ENCODE measurements around the gene PRICKLE2.

The PRICKLE2 gene

DNA sequence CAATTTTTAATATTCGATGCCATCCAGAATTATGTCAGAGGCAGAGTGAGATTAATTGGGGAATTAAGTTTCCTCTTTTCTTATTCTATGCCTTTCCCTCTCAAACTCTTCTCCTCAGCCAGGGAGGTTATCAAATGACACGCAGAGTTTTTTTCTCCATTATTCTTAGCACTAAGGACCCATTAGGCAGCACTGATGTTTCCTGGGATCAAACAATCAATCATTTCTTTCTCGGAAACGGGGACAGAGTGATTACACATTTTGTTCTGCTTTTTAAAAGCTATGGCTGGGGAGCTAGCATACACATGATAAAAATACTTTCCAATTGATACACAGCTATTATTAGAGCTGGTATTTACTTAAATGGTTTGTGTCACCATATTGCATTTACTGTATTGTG is 166.7 kb downstream of the PRICKLE2 start:
- H3K36me3 ChIP-seq (replicated peaks) = no peaks in the 10 kb centered on the region
- TF ChIP-seq, protein P1, sequence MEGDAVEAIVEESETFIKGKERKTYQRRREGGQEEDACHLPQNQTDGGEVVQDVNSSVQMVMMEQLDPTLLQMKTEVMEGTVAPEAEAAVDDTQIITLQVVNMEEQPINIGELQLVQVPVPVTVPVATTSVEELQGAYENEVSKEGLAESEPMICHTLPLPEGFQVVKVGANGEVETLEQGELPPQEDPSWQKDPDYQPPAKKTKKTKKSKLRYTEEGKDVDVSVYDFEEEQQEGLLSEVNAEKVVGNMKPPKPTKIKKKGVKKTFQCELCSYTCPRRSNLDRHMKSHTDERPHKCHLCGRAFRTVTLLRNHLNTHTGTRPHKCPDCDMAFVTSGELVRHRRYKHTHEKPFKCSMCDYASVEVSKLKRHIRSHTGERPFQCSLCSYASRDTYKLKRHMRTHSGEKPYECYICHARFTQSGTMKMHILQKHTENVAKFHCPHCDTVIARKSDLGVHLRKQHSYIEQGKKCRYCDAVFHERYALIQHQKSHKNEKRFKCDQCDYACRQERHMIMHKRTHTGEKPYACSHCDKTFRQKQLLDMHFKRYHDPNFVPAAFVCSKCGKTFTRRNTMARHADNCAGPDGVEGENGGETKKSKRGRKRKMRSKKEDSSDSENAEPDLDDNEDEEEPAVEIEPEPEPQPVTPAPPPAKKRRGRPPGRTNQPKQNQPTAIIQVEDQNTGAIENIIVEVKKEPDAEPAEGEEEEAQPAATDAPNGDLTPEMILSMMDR (IDR thresholded peaks at IDR 0.05; ENCODE audit: low read depth, low read length, missing control alignments) = no peak
- H3K4me3 ChIP-seq (ENCODE audit: low read depth, low read length) = no peak overlapping the region
- no peaks in the 10 kb centered on the region for H3K27me3 ChIP-seq (replicated peaks)
- H3K27ac ChIP-seq = no peak overlapping the region
- in situ Hi-C loops (cut with HindIII; ENCODE audit: low pct_ligation_motif_present, low sequenced_read_pairs) = no loop called here
- DNase-seq = no peak

DNA sequence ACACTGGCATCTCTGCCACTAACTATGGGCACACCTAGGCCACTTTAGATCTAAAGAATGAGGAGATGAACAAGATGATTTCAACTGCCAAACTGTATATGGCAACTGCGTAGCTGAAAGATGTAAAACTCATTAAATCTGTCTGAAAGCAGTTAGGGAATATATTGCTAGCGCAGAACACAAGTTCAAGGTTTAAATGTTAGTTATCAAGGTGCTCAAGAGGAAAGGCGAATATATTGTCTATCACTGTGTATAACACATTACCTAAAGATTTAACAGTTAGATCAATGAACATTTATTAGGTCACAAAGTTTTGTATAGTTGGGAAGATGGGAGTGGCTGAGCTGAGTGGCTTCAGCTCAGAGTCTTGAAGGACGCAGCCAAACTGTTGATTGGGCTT is 168.0 kb downstream of the PRICKLE2 start:
- no peaks in the 10 kb centered on the region for H3K27me3 ChIP-seq (replicated peaks)
- TF ChIP-seq, protein P1 (IDR thresholded peaks at IDR 0.05; ENCODE audit: low read depth, low read length, missing control alignments) = no peak
- in situ Hi-C loops (cut with HindIII; ENCODE audit: low pct_ligation_motif_present, low sequenced_read_pairs) = no loop called here
- H3K36me3 ChIP-seq (replicated peaks) = no peaks in the 10 kb centered on the region
- no peak overlapping the region for H3K4me3 ChIP-seq (ENCODE audit: low read depth, low read length)
- no peak overlapping the region for H3K27ac ChIP-seq
- no peak for DNase-seq

DNA sequence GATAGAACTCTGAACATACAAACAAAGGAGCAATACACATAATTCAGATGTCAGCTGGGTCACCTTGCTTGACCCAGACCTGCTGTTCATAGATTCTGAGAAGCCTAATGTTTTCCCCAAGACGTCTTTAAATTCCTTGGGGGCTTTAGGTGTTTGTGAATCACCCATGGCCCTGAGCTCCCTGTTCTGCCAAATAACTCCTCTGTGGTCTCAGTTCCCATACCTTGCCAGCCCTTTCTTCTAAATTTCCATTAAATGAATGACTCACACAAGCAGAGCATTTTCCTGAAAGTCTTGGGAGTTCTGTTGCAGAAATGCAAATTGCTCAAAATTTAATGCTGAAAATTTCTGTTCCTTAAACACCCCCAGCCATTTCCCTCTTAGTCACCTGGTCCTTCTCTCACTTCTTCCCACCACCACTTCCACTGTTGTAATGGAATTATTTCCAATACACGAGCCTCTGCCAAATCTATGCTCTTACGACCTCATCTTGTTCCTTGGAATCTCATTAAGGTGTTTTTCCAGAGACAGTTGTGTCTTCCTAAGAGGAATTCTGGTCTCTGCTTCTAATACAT is 168.6 kb downstream of the PRICKLE2 start:
- no peak overlapping the region for H3K27ac ChIP-seq
- no peaks in the 10 kb centered on the region for H3K27me3 ChIP-seq (replicated peaks)
- H3K4me3 ChIP-seq (ENCODE audit: low read depth, low read length) = no peak overlapping the region
- TF ChIP-seq, protein P1 (IDR thresholded peaks at IDR 0.05; ENCODE audit: low read depth, low read length, missing control alignments) = no peak
- H3K36me3 ChIP-seq (replicated peaks) = no peaks in the 10 kb centered on the region
- in situ Hi-C loops (cut with HindIII; ENCODE audit: low pct_ligation_motif_present, low sequenced_read_pairs) = no loop called here
- DNase-seq = peak; percentile 11

DNA sequence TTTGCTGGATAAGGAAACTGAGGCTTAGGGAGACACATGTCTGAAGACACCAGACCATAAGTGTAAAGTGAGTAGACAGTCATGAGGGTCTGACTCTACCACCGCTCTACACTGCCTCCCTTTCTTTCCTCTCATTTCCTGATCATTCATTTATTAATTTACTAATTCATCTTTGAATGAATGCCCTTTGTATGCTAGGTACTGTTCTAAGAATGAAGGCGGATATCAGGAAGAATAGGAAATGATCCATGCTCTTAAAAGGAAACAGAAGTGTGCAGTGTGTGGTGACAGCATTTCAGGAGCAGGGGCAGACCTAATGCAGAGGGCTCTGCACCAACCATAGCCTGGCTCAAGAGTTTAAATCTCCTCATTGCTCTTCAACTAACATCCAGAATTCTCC is 170.2 kb downstream of the PRICKLE2 start:
- H3K36me3 ChIP-seq (replicated peaks) = no peaks in the 10 kb centered on the region
- DNase-seq = no peak
- no peak overlapping the region for H3K27ac ChIP-seq
- no peak overlapping the region for H3K4me3 ChIP-seq (ENCODE audit: low read depth, low read length)
- TF ChIP-seq, protein P1 (IDR thresholded peaks at IDR 0.05; ENCODE audit: low read depth, low read length, missing control alignments) = no peak
- in situ Hi-C loops (cut with HindIII; ENCODE audit: low pct_ligation_motif_present, low sequenced_read_pairs) = no loop called here
- H3K27me3 ChIP-seq (replicated peaks) = no peaks in the 10 kb centered on the region

DNA sequence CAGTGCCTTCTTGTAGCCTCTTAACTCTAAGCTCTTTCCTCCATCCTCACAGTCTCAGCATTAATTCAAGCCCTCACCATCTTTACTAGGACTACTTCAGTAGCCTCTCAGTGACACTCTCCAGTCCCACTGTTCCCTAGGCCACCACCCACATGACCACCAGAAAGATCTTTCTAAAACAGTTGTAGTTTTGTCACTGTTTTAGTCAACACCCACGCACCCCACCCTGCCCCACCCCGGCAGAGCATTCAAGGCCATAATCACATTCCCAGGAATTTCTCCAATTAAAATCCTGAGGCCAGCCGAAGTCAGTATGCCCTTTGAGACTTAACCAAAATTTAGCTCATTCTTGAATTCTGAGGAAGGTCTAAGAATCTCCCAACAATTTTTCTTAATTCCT is 170.8 kb downstream of the PRICKLE2 start:
- Histone ChIP-seq H3K27me3 (replicated peaks) (no peaks in the 10 kb centered on the region), H3K36me3 (replicated peaks) (no peaks in the 10 kb centered on the region), H3K4me3 (ENCODE audit: low read depth, low read length) (no peak overlapping the region), H3K27ac (no peak overlapping the region)
- TF ChIP-seq, protein P1 (IDR thresholded peaks at IDR 0.05; ENCODE audit: low read depth, low read length, missing control alignments) = no peak
- DNase-seq = no peak
- in situ Hi-C loops (cut with HindIII; ENCODE audit: low pct_ligation_motif_present, low sequenced_read_pairs) = no loop called here

DNA sequence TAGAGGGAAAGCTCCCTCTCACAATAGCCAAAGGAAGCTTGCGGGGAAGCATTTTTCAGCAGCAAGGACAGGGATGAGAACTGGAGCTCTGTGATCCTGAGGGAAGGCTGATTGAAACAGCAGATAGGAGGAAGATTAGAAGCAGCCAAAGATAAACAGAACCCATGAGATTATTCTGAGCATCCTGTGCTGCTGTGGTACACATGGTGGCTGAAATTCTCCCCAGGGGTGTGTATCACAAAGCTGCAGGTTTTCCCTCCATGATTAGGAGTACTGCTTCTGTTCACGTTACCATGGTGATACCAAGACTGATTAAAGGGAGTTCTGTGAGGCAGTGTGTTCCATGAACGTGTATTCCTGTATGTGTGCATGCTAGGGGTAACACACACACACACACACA is 171.7 kb downstream of the PRICKLE2 start:
- H3K27me3 ChIP-seq (replicated peaks) = no peaks in the 10 kb centered on the region
- H3K27ac ChIP-seq = no peak overlapping the region
- H3K36me3 ChIP-seq (replicated peaks) = no peaks in the 10 kb centered on the region
- DNase-seq = no peak
- TF ChIP-seq, protein P1 (IDR thresholded peaks at IDR 0.05; ENCODE audit: low read depth, low read length, missing control alignments) = no peak
- in situ Hi-C loops (cut with HindIII; ENCODE audit: low pct_ligation_motif_present, low sequenced_read_pairs) = no loop called here
- no peak overlapping the region for H3K4me3 ChIP-seq (ENCODE audit: low read depth, low read length)
